Measurements from ENCODE around the gene ALDH1L2. TPM values are rescaled to one million over a fixed set of nuclear protein-coding genes. Genes with fewer than 3 reads are reported as not detected.
"Not testable (repeated sequence)": the region's sequence is repeated elsewhere in the genome, so short reads cannot be mapped to it uniquely, and the experiment has no call there.

Gene ALDH1L2
- 0.18 TPM for total RNA-seq

GRCh38 chr12:105084251-105085250, at the start of gene ALDH1L2:
TSS of gene ALDH1L2 (minus strand) at chr12:105084458. CDS start at chr12:105084436, 22 bp downstream.
- DNase-seq (ENCODE audit: low spot score) (peak; percentile 60), ATAC-seq (peak; percentile 90)

DNA sequence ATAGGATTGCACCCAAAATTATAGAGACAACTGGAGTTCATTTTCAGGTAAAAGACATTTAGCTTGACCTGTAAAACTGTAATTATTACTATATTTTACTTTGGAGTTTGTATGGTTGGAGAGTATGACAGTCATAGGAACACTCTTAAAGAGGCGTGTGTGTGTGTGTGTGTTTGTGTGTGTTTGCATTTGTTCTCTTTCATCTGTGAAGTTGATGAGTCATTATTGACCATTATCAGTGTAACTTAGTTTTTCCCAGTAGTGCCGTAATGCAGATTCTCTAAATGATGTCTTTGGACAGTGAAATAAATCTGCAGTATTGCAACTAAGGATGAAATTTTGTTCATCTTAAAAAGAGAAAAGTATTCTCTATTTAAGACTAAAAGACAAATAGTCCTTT, 36.3 kb upstream of the ALDH1L2 start:
- no peak for ATAC-seq

GRCh38 chr12:105116969-105117368, 32.7 kb upstream of the ALDH1L2 start:
- ATAC-seq (no peak), DNase-seq (ENCODE audit: low spot score) (no peak)

More for the DNA sequence above, 36.3 kb upstream of the ALDH1L2 start:
- DNase-seq (ENCODE audit: low spot score): no peak

GRCh38 chr12:105113094-105113493, 28.8 kb upstream of the ALDH1L2 start:
- ATAC-seq: no peak
- DNase-seq (ENCODE audit: low spot score): no peak

DNA sequence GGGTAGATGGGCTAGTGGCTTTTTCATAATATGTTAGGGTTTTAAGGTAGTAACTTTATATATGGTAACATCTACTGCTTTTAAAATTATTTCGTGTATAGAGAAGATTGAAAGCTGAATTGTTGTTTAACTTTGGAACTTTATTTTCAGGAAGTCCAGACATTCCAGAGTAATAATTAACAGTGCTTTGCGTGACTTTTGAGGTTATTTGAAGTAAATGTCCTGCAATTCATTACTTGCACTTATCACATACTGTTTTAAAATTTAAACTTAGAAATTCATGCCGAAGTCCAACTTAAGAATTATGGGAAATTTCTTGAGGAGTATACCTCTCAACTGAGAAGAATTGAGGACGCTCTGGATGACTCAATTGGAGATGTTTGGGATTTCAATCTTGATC, 26.6 kb upstream of the ALDH1L2 start:
- ATAC-seq: no peak
- no peak for DNase-seq (ENCODE audit: low spot score)

DNA sequence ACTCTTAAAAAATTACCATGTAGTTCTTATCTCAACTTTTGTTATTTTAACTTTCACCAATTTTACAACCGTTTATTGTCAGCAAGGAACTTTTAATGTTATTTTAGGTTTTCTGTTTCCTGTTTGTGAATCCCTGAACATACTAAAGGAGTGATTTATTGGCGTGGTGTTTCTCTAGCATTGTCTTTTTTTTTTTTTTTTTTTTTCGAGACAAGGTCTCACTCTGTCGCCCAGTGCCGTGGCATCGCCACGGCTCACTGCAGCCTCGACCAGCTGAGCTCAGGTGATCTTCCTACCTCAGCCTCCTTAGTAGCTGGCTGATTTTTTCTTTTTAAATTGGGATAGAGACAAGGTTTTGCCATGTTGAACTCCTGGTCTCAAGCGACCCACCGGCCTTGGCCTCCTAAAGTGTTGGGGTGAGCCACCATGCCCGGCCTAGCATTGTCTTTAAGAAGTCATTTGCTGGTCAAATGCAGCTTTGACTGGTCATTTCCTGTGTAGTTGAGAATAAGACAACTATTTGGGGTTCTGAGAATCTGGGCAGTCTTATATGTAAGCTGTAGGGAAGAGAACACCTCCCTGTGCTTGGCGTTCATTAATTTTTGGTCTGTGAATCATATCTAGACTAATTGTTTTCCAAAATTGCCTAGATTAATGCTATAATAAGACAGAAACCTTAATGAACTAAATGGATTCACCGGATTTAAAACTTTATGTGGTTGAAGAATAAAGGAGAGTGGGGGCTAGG, 25.4 kb upstream of the ALDH1L2 start:
- no peak for DNase-seq (ENCODE audit: low spot score)

GRCh38 chr12:105107494-105108371, 23.5 kb upstream of the ALDH1L2 start, which contains the start of gene WASHC4:
TSS of gene WASHC4 (plus strand) at chr12:105107731. CDS start at chr12:105107801, 70 bp downstream.
- DNase-seq (ENCODE audit: low spot score): peak; percentile 96
- peak; percentile 97 for ATAC-seq

More for the DNA sequence above, 25.4 kb upstream of the ALDH1L2 start:
- no peak for ATAC-seq

DNA sequence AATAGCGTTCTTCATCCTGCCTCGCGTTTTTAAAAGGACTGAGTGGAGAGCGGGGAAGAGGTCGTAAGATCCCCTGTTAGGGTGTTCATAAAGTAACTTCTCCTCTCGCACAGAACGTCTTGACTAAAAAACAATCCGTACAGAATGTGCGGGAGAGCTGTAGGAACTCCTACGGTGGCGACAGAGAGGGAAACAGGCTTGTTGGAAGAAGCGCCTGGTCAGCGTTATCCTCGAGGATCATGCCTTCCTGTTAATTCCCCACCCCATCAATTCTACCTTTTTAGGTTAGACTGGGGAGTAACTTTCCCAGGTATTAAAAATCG, 22.9 kb upstream of the ALDH1L2 start:
- DNase-seq (ENCODE audit: low spot score) (no peak), ATAC-seq (peak; percentile 48)

- no peak for DNase-seq (ENCODE audit: low spot score)
Observed at GRCh38 chr12:105106621-105107020, 22.4 kb upstream of the ALDH1L2 start.

DNA sequence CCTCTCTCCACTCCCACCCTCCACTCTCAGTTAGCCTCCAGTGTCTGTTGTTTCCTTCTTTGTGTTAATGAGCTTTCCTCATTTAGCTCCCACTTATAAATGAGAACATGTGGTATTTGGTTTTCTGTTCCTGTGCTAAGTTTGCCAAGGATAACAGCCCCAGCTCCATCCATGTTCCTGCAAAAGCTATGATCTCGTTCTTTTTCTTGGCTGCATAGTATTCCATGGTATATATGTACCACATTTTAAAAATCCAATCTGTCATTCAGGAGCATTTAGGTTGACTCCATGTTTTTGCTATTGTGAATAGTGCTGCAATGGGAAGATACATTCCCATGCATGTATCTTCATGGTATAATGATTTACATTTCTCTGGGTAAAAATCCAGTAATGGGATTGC, 20.5 kb upstream of the ALDH1L2 start:
- no peak for DNase-seq (ENCODE audit: low spot score)
- no peak for ATAC-seq

More at GRCh38 chr12:105106621-105107020, 22.4 kb upstream of the ALDH1L2 start:
- no peak for ATAC-seq

DNA sequence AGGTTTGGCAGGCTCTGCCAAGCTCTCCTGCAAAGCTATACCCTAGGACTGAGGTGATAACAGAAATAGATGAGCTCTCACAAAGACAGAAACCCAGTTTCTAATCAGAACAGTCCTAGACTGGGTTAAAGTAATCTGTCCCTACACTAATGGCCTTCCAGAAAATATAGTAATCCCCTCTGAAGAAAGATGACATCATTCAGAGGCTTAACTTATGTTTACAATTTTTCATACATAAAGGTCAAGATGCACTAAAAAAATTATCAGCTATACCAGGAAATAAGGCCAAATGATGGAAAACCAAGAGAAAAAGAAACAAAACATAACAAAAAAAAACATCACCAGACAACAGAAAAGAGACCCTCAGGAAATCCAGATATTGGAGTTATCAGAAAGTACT, 18.4 kb upstream of the ALDH1L2 start:
- ATAC-seq: no peak
- no peak for DNase-seq (ENCODE audit: low spot score)

- no peak for ATAC-seq
- no peak for DNase-seq (ENCODE audit: low spot score)
Observed at GRCh38 chr12:105100998-105101397, 16.7 kb upstream of the ALDH1L2 start.

- DNase-seq (ENCODE audit: low spot score) (no peak), ATAC-seq (no peak)
Observed at GRCh38 chr12:105100207-105100985, 16.1 kb upstream of the ALDH1L2 start.

GRCh38 chr12:105099356-105099755, 15.1 kb upstream of the ALDH1L2 start:
- DNase-seq (ENCODE audit: low spot score): no peak
- ATAC-seq: no peak

DNA sequence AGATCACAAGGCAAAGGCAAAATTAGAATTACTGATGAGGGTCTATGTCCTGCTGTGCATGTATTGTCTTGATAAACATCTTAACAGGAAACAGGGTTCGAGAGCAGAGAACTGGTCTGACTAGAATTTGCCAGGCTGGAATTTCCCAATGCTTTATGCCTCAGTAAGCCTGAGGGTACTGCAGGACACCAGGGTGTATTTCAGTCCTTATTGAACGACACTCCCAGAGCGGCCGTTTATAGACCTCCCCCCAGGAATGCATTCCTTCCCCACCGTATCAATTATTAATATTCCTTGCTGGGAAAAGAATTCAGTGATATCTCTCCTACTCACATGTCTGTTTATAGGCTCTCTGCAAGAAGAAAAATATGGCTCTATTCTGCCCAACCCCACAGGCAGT, 11.1 kb upstream of the ALDH1L2 start:
- not testable (repeated sequence) for ATAC-seq; DNase-seq (ENCODE audit: low spot score)

GRCh38 chr12:105092336-105092735, 8.1 kb upstream of the ALDH1L2 start:
- no peak for DNase-seq (ENCODE audit: low spot score)

DNA sequence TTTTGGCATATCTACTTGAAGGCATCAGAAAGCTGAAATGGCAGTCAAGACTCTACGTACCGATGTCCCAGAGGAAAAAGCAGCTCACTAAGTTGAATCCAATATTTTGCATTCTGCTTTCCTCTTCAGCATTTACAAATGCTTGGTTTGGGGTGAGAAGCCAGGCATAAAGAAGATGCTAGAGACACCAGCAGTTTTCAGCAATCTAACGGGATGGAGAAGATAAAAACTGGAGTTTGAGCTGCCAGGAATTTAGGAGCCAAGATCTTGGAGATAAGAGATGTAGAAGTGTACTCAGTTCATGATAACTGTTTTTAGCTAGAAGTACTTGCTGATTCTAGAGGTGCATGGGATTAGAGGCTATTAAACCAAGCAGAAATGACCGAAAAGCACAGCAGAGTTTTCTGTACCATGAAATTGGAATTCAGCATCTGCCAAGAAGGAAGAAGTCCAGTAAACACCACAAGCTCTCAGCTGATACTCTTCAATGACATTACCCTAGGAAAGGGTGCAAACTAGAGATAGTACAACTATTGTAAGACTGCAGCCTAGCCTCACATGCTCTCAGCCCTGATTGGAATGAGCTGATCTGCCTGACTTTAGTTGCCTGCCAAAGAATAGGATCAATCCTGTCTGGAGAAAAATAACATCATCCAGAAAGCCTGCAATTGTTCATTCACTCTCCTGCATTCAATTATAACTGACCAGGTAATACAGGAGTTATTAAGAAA, 7.4 kb upstream of the ALDH1L2 start:
- DNase-seq (ENCODE audit: low spot score) (no peak), ATAC-seq (no peak)

More at GRCh38 chr12:105092336-105092735, 8.1 kb upstream of the ALDH1L2 start:
- ATAC-seq: no peak

GRCh38 chr12:105090361-105090760, 6.1 kb upstream of the ALDH1L2 start:
- DNase-seq (ENCODE audit: low spot score): no peak
- ATAC-seq: no peak

DNA sequence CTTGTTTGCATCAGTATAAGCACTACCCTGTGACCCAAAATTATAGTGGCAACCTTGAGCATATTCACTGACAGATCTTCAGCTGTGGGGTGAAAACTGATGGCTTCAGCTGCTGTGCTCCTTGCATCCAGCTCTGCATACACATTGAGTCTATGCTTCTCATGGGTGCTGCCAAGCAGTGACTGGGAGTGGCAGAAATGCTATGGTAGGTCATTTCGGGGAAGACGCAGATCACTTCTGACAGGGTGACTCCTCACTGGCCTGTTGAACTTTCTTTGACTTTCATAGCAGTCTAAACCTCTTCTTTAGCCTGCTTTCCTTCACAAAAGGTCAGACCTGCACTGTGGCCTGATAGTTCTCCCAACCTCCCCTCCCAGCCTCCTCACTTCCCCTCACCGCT, 5.6 kb upstream of the ALDH1L2 start:
- no peak for DNase-seq (ENCODE audit: low spot score)
- no peak for ATAC-seq

Data from left lobe of liver (tissue), 2 donors.